ENCODE data around the gene PCSK5.

DNA sequence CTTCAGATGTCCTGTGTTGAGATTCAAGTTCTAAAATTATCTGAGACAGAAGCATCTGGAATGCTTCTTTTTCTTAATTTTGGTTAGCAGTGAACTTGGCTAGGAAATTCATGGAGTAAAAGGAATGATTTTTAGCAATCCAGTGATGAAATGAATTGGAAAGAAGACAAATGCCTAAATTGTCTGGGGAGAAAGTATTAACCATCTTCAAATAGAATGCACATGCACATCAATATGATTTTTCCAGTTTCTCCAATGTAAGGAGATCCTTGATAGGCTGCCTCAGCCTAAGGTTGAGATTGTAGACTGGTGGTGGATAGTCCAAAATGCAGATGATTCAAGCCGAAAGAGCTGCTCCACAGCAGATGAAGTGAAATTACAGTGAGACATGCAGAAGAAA is 106.7 kb downstream of the PCSK5 start:
- TF ChIP-seq, protein P1, sequence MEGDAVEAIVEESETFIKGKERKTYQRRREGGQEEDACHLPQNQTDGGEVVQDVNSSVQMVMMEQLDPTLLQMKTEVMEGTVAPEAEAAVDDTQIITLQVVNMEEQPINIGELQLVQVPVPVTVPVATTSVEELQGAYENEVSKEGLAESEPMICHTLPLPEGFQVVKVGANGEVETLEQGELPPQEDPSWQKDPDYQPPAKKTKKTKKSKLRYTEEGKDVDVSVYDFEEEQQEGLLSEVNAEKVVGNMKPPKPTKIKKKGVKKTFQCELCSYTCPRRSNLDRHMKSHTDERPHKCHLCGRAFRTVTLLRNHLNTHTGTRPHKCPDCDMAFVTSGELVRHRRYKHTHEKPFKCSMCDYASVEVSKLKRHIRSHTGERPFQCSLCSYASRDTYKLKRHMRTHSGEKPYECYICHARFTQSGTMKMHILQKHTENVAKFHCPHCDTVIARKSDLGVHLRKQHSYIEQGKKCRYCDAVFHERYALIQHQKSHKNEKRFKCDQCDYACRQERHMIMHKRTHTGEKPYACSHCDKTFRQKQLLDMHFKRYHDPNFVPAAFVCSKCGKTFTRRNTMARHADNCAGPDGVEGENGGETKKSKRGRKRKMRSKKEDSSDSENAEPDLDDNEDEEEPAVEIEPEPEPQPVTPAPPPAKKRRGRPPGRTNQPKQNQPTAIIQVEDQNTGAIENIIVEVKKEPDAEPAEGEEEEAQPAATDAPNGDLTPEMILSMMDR (conservative IDR thresholded peaks at IDR 0.05; ENCODE audit: low read depth, low read length) = no peak
- no peak for TF ChIP-seq EZH2 (IDR thresholded peaks at IDR 0.05; ENCODE audit: borderline replicate concordance, low read depth, low read length, poor library complexity, severe bottlenecking)

Data from A673 (cell line).